Neural progenitor cell (in vitro differentiated cells): ENCODE measurements around the gene CAMK1G.

Experiments
- EZH2 ChIP-seq: fragments of 200-600 bp; sonication (generic); IDR thresholded peaks from 2 replicates; pipeline ENCODE4 v1.6.1; 2017; ENCODE audit warnings: antibody characterized with exemption, mild to moderate bottlenecking, moderate library complexity
- TF ChIP-seq, protein P1 (sequence below): fragments of 200-600 bp; sonication (generic); IDR thresholded peaks from 2 replicates; pipeline ENCODE4 v1.5.1; 2017; ENCODE audit warnings: antibody characterized with exemption, mild to moderate bottlenecking

DNA sequence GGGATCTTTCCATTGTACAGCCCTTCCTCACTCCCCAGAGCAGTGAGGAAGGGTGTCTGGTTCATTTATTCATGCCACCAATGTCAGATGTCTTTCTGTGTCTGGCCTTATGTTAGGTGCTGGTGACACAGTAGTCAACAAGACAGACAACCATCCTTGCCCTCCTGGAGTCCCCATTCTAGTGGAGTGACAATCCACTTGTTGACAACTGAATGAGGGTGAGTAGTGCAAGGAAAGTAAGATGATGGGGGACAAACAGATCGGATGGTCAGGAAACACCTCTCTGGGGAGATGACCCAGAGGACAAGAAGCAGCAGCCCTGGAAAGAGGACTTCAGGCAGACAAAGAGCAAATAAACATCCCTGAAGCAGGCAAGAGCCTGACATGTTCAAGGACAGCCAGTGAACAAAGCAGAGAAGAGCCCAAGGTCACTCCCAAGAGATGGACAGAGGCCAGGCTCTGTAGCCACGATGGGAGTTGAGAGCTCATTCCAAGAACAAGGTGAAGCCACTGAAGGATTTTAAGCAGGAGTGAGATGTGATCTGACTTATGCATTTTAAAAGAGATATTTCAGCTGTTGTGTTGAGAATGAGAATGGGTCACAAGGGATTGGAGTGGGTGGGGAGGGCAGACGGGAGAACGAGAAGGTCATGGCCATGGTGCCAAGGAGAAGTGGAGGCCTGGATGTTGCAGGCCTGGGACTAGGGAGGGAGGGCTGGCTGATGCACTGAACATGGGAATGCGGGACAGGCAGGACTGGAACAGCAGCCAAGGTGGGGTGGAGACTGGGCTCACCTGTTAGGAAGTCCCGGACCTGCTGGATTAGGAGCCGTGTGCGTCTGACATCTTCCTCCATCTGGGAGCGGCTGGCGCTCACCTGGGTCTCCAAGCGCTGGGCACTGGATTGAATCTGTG lies 38.5 kb downstream of the CAMK1G start:
- TF ChIP-seq EZH2, result no peak
- TF ChIP-seq, protein P1, sequence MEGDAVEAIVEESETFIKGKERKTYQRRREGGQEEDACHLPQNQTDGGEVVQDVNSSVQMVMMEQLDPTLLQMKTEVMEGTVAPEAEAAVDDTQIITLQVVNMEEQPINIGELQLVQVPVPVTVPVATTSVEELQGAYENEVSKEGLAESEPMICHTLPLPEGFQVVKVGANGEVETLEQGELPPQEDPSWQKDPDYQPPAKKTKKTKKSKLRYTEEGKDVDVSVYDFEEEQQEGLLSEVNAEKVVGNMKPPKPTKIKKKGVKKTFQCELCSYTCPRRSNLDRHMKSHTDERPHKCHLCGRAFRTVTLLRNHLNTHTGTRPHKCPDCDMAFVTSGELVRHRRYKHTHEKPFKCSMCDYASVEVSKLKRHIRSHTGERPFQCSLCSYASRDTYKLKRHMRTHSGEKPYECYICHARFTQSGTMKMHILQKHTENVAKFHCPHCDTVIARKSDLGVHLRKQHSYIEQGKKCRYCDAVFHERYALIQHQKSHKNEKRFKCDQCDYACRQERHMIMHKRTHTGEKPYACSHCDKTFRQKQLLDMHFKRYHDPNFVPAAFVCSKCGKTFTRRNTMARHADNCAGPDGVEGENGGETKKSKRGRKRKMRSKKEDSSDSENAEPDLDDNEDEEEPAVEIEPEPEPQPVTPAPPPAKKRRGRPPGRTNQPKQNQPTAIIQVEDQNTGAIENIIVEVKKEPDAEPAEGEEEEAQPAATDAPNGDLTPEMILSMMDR, result no peak
